Measurements from ENCODE around the gene GOLGA8T. TPM values are rescaled to one million over a fixed set of nuclear protein-coding genes. Genes with fewer than 3 reads are reported as not detected.
"Not testable (repeated sequence)": the region's sequence is repeated elsewhere in the genome, so short reads cannot be mapped to it uniquely, and the experiment has no call there.

GOLGA8T gene
- total and polyA plus RNA-seq, 2 of the 8 experiments (the other 6 are each of a cell fraction or from before 2014, with no cell fraction given), result 0.03 to 1.0 TPM

DNA sequence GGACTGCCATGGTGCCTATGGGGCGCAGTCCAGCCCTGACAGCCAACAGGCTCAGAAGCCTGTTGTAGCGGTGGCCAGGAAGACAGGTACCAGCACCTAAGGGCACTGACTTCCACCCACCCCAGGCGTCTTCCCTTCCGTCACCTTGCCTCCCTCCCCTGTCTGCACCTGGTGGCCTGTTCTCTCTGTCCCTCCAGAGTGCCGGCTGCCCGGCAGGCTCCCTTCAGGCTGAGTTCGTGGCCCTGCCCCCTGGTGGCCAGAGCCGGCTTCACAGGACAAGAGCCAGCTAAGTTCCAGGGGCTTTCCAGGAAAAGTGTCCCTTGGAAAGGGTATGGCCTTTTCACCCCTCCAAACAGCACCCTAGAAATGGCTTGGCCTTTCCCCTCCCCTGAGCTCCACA lies 15.0 kb downstream of the GOLGA8T start:
- H2BK12ac ChIP-seq (ENCODE audit: low read depth, low read length); POLR2A ChIA-PET (ENCODE audit: partially characterized antibody); H4K91ac ChIP-seq (replicated peaks; ENCODE audit: insufficient read length, low read length); H2BK120ac ChIP-seq (replicated peaks; ENCODE audit: low read depth, low read length); H2BK20ac ChIP-seq (ENCODE audit: low read length); H2AK5ac ChIP-seq (ENCODE audit: low read depth, low read length); H3K4me3 ChIP-seq (ENCODE audit: extremely low read depth in 1 of 4, insufficient read depth in 2 of 4, low read depth in 3 of 4, low read length in 4 of 4); H4K20me1 ChIP-seq (replicated peaks in 1 of 2; ENCODE audit: control insufficient read depth in 1 of 2, insufficient read depth in 2 of 2, low read length in 2 of 2); H3K79me1 ChIP-seq (ENCODE audit: low read depth, low read length); H3K14ac ChIP-seq (ENCODE audit: insufficient read length); H3K4me2 ChIP-seq (ENCODE audit: insufficient read depth in 1 of 2, low read depth in 2 of 2, low read length in 2 of 2); H3K23ac ChIP-seq (ENCODE audit: insufficient read length); H3K27ac ChIP-seq (ENCODE audit: low read depth, low read length); H3K36me3 ChIP-seq (ENCODE audit: control insufficient read depth in 2 of 4, insufficient read depth in 4 of 4, low read length in 3 of 4); H4K8ac ChIP-seq (ENCODE audit: extremely low read depth, insufficient read depth, low read length); H4K5ac ChIP-seq (ENCODE audit: insufficient read length, low read depth, low read length); H3K56ac ChIP-seq (replicated peaks; ENCODE audit: insufficient read length, low read depth, low read length); H2BK5ac ChIP-seq (ENCODE audit: low read depth, low read length); H2AFZ ChIP-seq (ENCODE audit: low read length); H3K4me1 ChIP-seq (replicated peaks in 1 of 4; ENCODE audit: control insufficient read depth in 3 of 4, insufficient read depth in 4 of 4, low read length in 3 of 4); H3K18ac ChIP-seq (ENCODE audit: extremely low read depth, low read length); CTCF ChIA-PET (ENCODE audit: partially characterized antibody); H3K27me3 ChIP-seq (replicated peaks in 1 of 4; ENCODE audit: control insufficient read depth in 3 of 4, extremely low read depth in 1 of 4, insufficient read depth in 3 of 4, low read length in 3 of 4); H3K4ac ChIP-seq (replicated peaks; ENCODE audit: insufficient read length, low read depth, low read length); H3K9me3 ChIP-seq (ENCODE audit: insufficient read depth in 2 of 2, low read depth in 1 of 2, low read length in 1 of 2); H3K79me2 ChIP-seq (ENCODE audit: control insufficient read depth in 1 of 2, insufficient read depth in 2 of 2, low read length in 2 of 2); H3K23me2 ChIP-seq (ENCODE audit: low read depth, low read length); H3K9ac ChIP-seq (replicated peaks in 1 of 4; ENCODE audit: extremely low read depth in 1 of 4, low read depth in 3 of 4, low read length in 3 of 4); H2BK15ac ChIP-seq (ENCODE audit: low read length); DNase-seq (ENCODE audit: low read depth in 1 of 2, low spot score in 2 of 2); FAIRE-seq: not testable (repeated sequence)
- WGBS, 2 experiments (ENCODE audit: extremely low coverage in 1 of 2, insufficient coverage in 1 of 2, insufficient read length in 1 of 2, insufficient replicate concordance in 2 of 2, low coverage in 1 of 2, low lambda C conversion rate in 2 of 2, missing lambda C conversion rate in 1 of 2), result no CpG with 5 or more reads among the region's 8 CpGs

DNA sequence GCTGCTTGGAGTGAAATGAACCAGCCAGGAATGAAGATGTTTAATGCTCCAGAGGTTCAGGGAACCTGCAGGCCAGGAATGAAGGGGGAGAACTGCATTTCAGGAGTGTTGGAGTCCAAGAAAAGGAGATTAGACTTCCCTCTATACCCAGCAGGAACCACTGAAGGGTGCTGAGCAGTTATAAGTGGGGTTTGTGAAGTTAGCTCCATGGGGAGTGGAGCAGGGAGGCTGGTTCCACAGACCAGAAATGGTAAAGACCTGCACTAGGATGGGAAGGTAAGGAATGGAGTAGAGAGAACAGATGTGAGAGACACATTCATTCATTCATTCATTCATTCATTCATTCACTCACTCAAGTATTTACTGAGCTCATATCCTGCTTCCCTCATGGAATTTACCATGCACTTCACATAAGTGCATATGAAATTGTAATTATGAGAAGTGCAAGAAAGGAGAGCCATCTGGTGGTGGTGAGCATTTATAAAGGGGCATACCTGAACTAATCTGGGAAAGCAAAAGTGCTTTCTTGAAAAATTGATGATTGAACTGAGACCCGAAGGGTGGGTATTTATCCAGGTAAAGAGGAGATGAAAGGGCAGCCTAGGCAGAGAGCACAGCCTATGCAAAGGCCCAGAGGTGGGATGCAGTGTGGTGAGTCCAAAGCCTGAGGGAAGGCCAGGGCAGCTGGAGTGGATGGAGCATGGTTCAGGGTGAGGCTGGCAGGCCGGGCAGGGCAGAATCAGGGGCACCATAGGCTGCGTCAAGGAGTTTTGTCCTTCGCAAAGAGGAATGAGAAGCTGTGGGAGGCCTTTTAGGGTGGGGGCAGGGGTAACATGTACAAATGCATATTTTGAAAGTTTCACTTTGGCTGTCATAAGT lies 27.9 kb downstream of the GOLGA8T start:
- H2BK120ac ChIP-seq (replicated peaks; ENCODE audit: low read depth, low read length); H3K27me3 ChIP-seq (replicated peaks in 1 of 4; ENCODE audit: control insufficient read depth in 3 of 4, extremely low read depth in 1 of 4, insufficient read depth in 3 of 4, low read length in 3 of 4); H3K18ac ChIP-seq (ENCODE audit: extremely low read depth, low read length); H4K8ac ChIP-seq (ENCODE audit: extremely low read depth, insufficient read depth, low read length); H2BK15ac ChIP-seq (ENCODE audit: low read length); H3K4me3 ChIP-seq (ENCODE audit: extremely low read depth in 1 of 4, insufficient read depth in 2 of 4, low read depth in 3 of 4, low read length in 4 of 4); FAIRE-seq; H3K4ac ChIP-seq (replicated peaks; ENCODE audit: insufficient read length, low read depth, low read length); H2BK20ac ChIP-seq (ENCODE audit: low read length); H3K4me1 ChIP-seq (replicated peaks in 1 of 4; ENCODE audit: control insufficient read depth in 3 of 4, insufficient read depth in 4 of 4, low read length in 3 of 4); H3K27ac ChIP-seq (ENCODE audit: low read depth, low read length); H3K36me3 ChIP-seq (ENCODE audit: control insufficient read depth in 2 of 4, insufficient read depth in 4 of 4, low read length in 3 of 4); H3K9me3 ChIP-seq (ENCODE audit: insufficient read depth in 2 of 2, low read depth in 1 of 2, low read length in 1 of 2); H3K23ac ChIP-seq (ENCODE audit: insufficient read length); H4K20me1 ChIP-seq (replicated peaks in 1 of 2; ENCODE audit: control insufficient read depth in 1 of 2, insufficient read depth in 2 of 2, low read length in 2 of 2); H3K56ac ChIP-seq (replicated peaks; ENCODE audit: insufficient read length, low read depth, low read length); POLR2A ChIA-PET (ENCODE audit: partially characterized antibody); H3K79me1 ChIP-seq (ENCODE audit: low read depth, low read length); H4K5ac ChIP-seq (ENCODE audit: insufficient read length, low read depth, low read length); H2AFZ ChIP-seq (ENCODE audit: low read length); DNase-seq (ENCODE audit: low read depth in 1 of 2, low spot score in 2 of 2); H2BK5ac ChIP-seq (ENCODE audit: low read depth, low read length); H4K91ac ChIP-seq (replicated peaks; ENCODE audit: insufficient read length, low read length); CTCF ChIA-PET (ENCODE audit: partially characterized antibody); H3K79me2 ChIP-seq (ENCODE audit: control insufficient read depth in 1 of 2, insufficient read depth in 2 of 2, low read length in 2 of 2); H2BK12ac ChIP-seq (ENCODE audit: low read depth, low read length); H3K14ac ChIP-seq (ENCODE audit: insufficient read length); H3K9ac ChIP-seq (replicated peaks in 1 of 4; ENCODE audit: extremely low read depth in 1 of 4, low read depth in 3 of 4, low read length in 3 of 4); H3K4me2 ChIP-seq (ENCODE audit: insufficient read depth in 1 of 2, low read depth in 2 of 2, low read length in 2 of 2); H3K23me2 ChIP-seq (ENCODE audit: low read depth, low read length); H2AK5ac ChIP-seq (ENCODE audit: low read depth, low read length): not testable (repeated sequence)
- 84% methylated on average over 4 of the region's 4 CpGs; no CpG with 5 or more reads in 1 of the 2 experiments for WGBS, 2 experiments (ENCODE audit: extremely low coverage in 1 of 2, insufficient coverage in 1 of 2, insufficient read length in 1 of 2, insufficient replicate concordance in 2 of 2, low coverage in 1 of 2, low lambda C conversion rate in 2 of 2, missing lambda C conversion rate in 1 of 2)
